GM20000 (cell line): Measurements from ENCODE around the gene FBRS.

Experiments
- DNase-seq: peaks from one replicate; pipeline ENCODE4 v3.0.0; 2012; ENCODE audit warnings: low spot score
- CTCF ChIP-seq: IDR thresholded peaks from 2 replicates; pipeline ENCODE4 v1.5.1; 2012; ENCODE audit warnings: mild to moderate bottlenecking, control low read depth; ENCODE audit errors: extremely low read depth, missing control alignments

FBRS gene

GRCh38 chr16:30657866-30658730 is at the start of gene FBRS:
Gene FBRS (plus strand): TSS chr16:30658431. CDS start chr16:30659519, 1,088 bp downstream.
- DNase-seq: peak; percentile 98
- peak; percentile 89 for TF ChIP-seq CTCF

GRCh38 chr16:30609002-30609925 is 49.0 kb upstream of the FBRS start:
- no peak for TF ChIP-seq CTCF
- DNase-seq: peak; percentile 76

GRCh38 chr16:30609926-30610839 is 48.0 kb upstream of the FBRS start, which contains the start of gene ZNF689:
Gene ZNF689 (minus strand): TSS chr16:30610389. CDS start chr16:30610041, 348 bp downstream.
- DNase-seq: peak; percentile 97
- no peak for TF ChIP-seq CTCF

- DNase-seq: peak; percentile 49
- peak; percentile 56 for TF ChIP-seq CTCF
These were observed 42.7 kb upstream of the FBRS start for GRCh38 chr16:30615358-30616091.

GRCh38 chr16:30619202-30619601 is 39.0 kb upstream of the FBRS start:
- TF ChIP-seq CTCF: no peak
- DNase-seq: no peak

- DNase-seq: no peak
- TF ChIP-seq CTCF: no peak
These were observed 38.6 kb upstream of the FBRS start for GRCh38 chr16:30619638-30620037.
